ENCODE measurements around the gene SDHA.
"Not testable (repeated sequence)": the region's sequence is repeated elsewhere in the genome, so short reads cannot be mapped to it uniquely, and the experiment has no call there.

SDHA gene

GRCh38 chr5:263275-263974, 45.3 kb downstream of the SDHA start:
- not testable (repeated sequence) for DNase-seq

GRCh38 chr5:264338-264737, 46.2 kb downstream of the SDHA start:
- DNase-seq, result no peak

GRCh38 chr5:266311-267026, 48.3 kb downstream of the SDHA start:
- not testable (repeated sequence) for DNase-seq

GRCh38 chr5:267716-268115, 49.6 kb downstream of the SDHA start:
- DNase-seq, result no peak

GRCh38 chr5:270340-270739, 52.2 kb downstream of the SDHA start:
- DNase-seq, result no peak

- DNase-seq, result not testable (repeated sequence)
These were observed 53.7 kb downstream of the SDHA start for GRCh38 chr5:271828-272167.

- not testable (repeated sequence) for DNase-seq
These were observed 55.0 kb downstream of the SDHA start for GRCh38 chr5:273091-273490.

GRCh38 chr5:273491-273890, 55.4 kb downstream of the SDHA start:
- DNase-seq, result not testable (repeated sequence)

- DNase-seq, result not testable (repeated sequence)
These were observed 56.2 kb downstream of the SDHA start for GRCh38 chr5:274346-274745.

- DNase-seq, result no peak
These were observed 60.5 kb downstream of the SDHA start for GRCh38 chr5:278646-279045.

GRCh38 chr5:279051-279665, 61.0 kb downstream of the SDHA start:
- DNase-seq, result not testable (repeated sequence)

GRCh38 chr5:285991-286557, 68.0 kb downstream of the SDHA start:
- no peak for DNase-seq

- not testable (repeated sequence) for DNase-seq
These were observed 72.1 kb downstream of the SDHA start for GRCh38 chr5:290200-290599.

- not testable (repeated sequence) for DNase-seq
These were observed 73.2 kb downstream of the SDHA start for GRCh38 chr5:291345-291744.

GRCh38 chr5:294788-295187, 76.7 kb downstream of the SDHA start:
- not testable (repeated sequence) for DNase-seq

- not testable (repeated sequence) for DNase-seq
These were observed 78.1 kb downstream of the SDHA start for GRCh38 chr5:296207-296606.

- DNase-seq, result not testable (repeated sequence)
These were observed 78.8 kb downstream of the SDHA start for GRCh38 chr5:296954-297353.

- not testable (repeated sequence) for DNase-seq
These were observed 79.3 kb downstream of the SDHA start for GRCh38 chr5:297448-297847.

- DNase-seq, result not testable (repeated sequence)
These were observed 80.0 kb downstream of the SDHA start for GRCh38 chr5:297991-298736.

- no peak for DNase-seq
These were observed 80.6 kb downstream of the SDHA start for GRCh38 chr5:298737-299125.

- not testable (repeated sequence) for DNase-seq
These were observed 81.8 kb downstream of the SDHA start for GRCh38 chr5:299921-300320.

- not testable (repeated sequence) for DNase-seq
These were observed 82.7 kb downstream of the SDHA start for GRCh38 chr5:300691-301435.
